Peyer's patch (tissue), 4 donors: ENCODE results near the gene APOBEC3H. TPM values are rescaled to one million over a fixed set of nuclear protein-coding genes. Genes with fewer than 3 reads are reported as not detected.

ENCODE experiments used
- DNase-seq, 3 donors: peaks; one replicate each; pipeline ENCODE4 v3.0.0-alpha.2; 2017 to 2019
- H3K27ac ChIP-seq, 4 donors: fragments of 200-600 bp; sonication (generic); one replicate each; pipeline ENCODE4 v1.5.1; 2016 to 2019
- H3K27me3 ChIP-seq, 2 donors: fragments of 200-600 bp; sonication (generic); one replicate each; pipeline ENCODE4 v1.5.1; 2019
- H3K36me3 ChIP-seq, 3 donors: fragments of 200-600 bp; sonication (generic); one replicate each; pipeline ENCODE4 v1.5.1; 2016 to 2019
- H3K4me1 ChIP-seq, 4 donors: fragments of 200-600 bp; sonication (generic); one replicate each; pipeline ENCODE4 v1.5.1; 2016 to 2019
- H3K4me3 ChIP-seq, 4 donors: fragments of 200-600 bp; sonication (generic); 1 replicate in 3 of 4; 2 replicates in 1 of 4; pipeline ENCODE4 v1.5.1; 2016 to 2019; ENCODE audit warnings: mild to moderate bottlenecking in 1 of 4
- H3K9me3 ChIP-seq, 4 donors: fragments of 200-600 bp; sonication (generic); one replicate each; pipeline ENCODE4 v1.5.1; 2016 to 2019; ENCODE audit warnings: mild to moderate bottlenecking in 1 of 4
- POLR2A ChIP-seq, 2 donors: fragments of 450-650 bp; IDR thresholded peaks; one replicate each; pipeline ENCODE4 v1.5.1; 2017; ENCODE audit warnings: antibody characterized with exemption in 2 of 2, mild to moderate bottlenecking in 2 of 2, moderate library complexity in 2 of 2
- total RNA-seq, 4 donors: library from RNA; depleted of rRNA; stranded (reverse); fragments of >200 nt; gene quantifications; one replicate each; pipeline ENCODE4 v1.1.0, GENCODE V29; 2016
- TF ChIP-seq, protein P1 (sequence below), 6 experiments: fragments of 450-650 bp in 4 of 6; fragments of 200-600 bp in 2 of 6; sonication (generic) in 1 of 6; IDR thresholded peaks; one replicate each; pipeline ENCODE4 v1.5.1; 2017 to 2019; ENCODE audit warnings: antibody characterized with exemption in 6 of 6, mild to moderate bottlenecking in 3 of 6, moderate library complexity in 1 of 6

APOBEC3H gene
- total RNA-seq, 4 donors from 2014 or later: not detected

DNA sequence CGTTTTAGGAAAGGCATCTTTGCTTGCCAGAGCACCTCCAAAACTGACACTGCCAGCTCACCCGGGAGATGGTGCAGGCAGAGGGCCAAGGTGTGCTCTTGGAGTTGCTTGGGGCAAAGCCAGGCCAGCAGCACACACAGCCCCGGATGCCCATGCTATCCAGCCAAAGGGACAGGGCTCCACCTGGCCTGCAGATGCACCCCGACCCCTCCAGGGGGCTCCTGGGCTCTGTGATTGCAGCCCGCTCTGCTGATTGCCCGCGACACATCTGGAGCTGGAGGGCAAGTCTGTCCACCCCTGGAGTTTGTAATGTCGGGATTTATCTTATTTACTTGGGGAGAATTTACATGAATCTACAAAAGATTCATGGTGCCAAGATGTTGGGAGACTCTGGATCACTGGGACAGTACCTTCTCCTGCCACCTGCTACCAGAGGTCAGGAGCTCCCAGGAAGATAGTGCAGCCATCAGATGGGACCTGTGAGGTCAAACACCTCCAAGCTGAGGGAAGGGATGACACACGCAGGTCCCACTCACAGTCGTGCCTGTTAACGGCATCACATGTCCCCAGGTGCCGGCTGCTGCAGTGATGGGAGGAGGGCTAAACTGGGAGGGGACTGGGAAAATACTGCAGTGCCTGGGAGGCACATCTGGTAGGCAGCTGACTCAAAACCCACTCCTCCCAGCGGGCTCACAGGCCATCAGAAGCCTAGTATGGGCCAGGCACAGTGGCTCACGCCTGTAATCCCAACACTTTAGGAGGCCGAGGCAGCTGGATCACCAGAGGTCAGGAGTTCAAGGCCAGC, 38.2 kb downstream of the APOBEC3H start:
- DNase-seq: peak in 1 of 3 donors; percentile 55
- TF ChIP-seq, protein P1, sequence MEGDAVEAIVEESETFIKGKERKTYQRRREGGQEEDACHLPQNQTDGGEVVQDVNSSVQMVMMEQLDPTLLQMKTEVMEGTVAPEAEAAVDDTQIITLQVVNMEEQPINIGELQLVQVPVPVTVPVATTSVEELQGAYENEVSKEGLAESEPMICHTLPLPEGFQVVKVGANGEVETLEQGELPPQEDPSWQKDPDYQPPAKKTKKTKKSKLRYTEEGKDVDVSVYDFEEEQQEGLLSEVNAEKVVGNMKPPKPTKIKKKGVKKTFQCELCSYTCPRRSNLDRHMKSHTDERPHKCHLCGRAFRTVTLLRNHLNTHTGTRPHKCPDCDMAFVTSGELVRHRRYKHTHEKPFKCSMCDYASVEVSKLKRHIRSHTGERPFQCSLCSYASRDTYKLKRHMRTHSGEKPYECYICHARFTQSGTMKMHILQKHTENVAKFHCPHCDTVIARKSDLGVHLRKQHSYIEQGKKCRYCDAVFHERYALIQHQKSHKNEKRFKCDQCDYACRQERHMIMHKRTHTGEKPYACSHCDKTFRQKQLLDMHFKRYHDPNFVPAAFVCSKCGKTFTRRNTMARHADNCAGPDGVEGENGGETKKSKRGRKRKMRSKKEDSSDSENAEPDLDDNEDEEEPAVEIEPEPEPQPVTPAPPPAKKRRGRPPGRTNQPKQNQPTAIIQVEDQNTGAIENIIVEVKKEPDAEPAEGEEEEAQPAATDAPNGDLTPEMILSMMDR (IDR thresholded peaks at IDR 0.05): peak in 3 of 6 experiments; percentile 23 to 29 (median 25)
- no peak for TF ChIP-seq POLR2A (IDR thresholded peaks at IDR 0.05)
- Histone ChIP-seq H3K4me3 (no peak overlapping the region), H3K27me3 (no peaks in the 10 kb centered on the region), H3K27ac (no peak overlapping the region), H3K36me3 (peaks cover 0 to 20% (median 0%) of the 10 kb centered on the region in 3 donors), H3K4me1 (peaks cover 0 to 11% (median 3%) of the 10 kb centered on the region in 4 donors), H3K9me3 (no peaks in the 10 kb centered on the region)

DNA sequence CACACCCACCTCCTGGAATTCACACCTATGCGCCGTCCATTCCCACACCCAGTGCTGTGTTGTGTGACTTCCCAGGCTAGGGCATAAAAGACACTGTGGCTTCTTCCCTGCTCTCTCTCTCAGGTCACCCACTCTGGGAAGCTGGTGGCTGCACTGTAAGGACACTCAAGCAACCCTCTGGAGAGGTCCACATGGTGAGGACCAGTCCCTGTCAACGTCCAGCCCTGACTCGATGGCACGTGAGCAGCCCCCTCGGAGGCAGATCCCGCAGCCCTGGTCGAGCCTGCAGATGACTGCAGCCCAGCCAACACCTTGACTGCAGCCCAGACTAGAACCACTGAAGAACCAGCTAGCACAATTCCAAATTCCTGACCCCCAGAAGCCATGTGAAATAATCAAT, 39.3 kb downstream of the APOBEC3H start:
- Histone ChIP-seq H3K4me1 (peaks cover 0 to 3% (median 2%) of the 10 kb centered on the region in 4 donors), H3K4me3 (no peak overlapping the region), H3K9me3 (no peaks in the 10 kb centered on the region), H3K27ac (no peak overlapping the region), H3K27me3 (no peaks in the 10 kb centered on the region), H3K36me3 (peaks cover 0 to 26% (median 0%) of the 10 kb centered on the region in 3 donors)
- TF ChIP-seq, protein P1 (IDR thresholded peaks at IDR 0.05): no peak
- DNase-seq: no peak

DNA sequence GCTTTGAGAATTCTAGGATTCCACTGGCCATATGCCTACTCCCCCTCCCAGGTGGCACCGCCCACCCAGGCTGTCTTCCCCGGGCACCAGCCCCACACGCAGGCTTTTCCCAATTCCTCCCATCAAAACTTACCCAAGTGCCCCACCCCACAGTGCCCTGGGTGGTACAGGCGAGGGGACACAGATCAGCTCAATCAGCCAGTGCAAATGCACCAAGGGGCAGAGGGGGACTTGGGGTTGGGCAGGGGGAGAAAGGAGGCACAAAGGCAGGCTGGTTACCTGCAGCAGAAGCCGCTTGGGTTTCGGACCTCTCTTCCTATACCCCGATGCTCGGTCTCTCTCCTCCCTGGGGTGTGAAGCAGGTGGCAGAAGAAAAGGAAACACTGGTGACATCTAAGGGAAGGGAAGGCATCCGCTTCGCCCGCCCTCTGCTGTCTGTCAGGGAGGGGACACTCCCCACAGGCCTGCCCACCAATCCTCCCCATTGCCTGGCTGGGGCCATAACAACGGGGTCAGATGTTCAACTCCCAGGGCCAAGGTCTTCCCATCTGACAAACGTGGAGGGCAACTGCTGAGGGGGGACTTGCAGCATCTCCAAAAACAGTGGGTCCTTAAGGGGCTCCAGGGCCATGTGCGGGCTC, 41.4 kb downstream of the APOBEC3H start:
- H3K27ac ChIP-seq: no peak overlapping the region
- H3K9me3 ChIP-seq: no peaks in the 10 kb centered on the region
- TF ChIP-seq, protein P1 (IDR thresholded peaks at IDR 0.05): no peak
- no peak for TF ChIP-seq POLR2A (IDR thresholded peaks at IDR 0.05)
- no peaks in the 10 kb centered on the region for H3K27me3 ChIP-seq
- H3K36me3 ChIP-seq: peaks cover 0 to 18% (median 0%) of the 10 kb centered on the region in 3 donors
- peak in 1 of 3 donors; percentile 36 for DNase-seq
- no peaks in the 10 kb centered on the region for H3K4me1 ChIP-seq
- no peak overlapping the region for H3K4me3 ChIP-seq

DNA sequence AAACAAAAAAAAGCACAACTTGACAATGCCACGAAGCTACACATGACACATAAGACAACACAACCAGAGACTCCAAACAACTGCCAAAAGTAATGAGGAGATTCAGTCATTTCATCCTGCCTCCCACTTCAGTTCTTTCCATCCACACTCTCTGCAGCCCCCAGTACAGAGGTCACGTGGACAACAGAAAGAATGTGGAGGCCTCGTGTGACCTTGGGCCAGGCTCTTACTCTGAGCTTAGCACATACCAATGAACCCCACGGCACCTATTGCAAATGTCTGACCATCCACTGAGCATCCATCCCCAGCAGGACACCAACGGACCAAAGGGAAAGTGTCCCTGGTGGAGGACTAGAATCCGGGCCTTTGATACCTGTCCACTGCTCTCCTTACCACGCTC, 42.9 kb downstream of the APOBEC3H start:
- TF ChIP-seq POLR2A (IDR thresholded peaks at IDR 0.05): no peak
- TF ChIP-seq, protein P1 (IDR thresholded peaks at IDR 0.05): no peak
- peaks cover 0 to 7% (median 4%) of the 10 kb centered on the region in 4 donors for H3K4me1 ChIP-seq
- no peaks in the 10 kb centered on the region for H3K27me3 ChIP-seq
- no peak overlapping the region for H3K27ac ChIP-seq
- no peak overlapping the region for H3K4me3 ChIP-seq
- no peaks in the 10 kb centered on the region for H3K9me3 ChIP-seq
- DNase-seq: peak in 1 of 3 donors; percentile 21
- H3K36me3 ChIP-seq: peaks cover 0 to 9% (median 0%) of the 10 kb centered on the region in 3 donors

DNA sequence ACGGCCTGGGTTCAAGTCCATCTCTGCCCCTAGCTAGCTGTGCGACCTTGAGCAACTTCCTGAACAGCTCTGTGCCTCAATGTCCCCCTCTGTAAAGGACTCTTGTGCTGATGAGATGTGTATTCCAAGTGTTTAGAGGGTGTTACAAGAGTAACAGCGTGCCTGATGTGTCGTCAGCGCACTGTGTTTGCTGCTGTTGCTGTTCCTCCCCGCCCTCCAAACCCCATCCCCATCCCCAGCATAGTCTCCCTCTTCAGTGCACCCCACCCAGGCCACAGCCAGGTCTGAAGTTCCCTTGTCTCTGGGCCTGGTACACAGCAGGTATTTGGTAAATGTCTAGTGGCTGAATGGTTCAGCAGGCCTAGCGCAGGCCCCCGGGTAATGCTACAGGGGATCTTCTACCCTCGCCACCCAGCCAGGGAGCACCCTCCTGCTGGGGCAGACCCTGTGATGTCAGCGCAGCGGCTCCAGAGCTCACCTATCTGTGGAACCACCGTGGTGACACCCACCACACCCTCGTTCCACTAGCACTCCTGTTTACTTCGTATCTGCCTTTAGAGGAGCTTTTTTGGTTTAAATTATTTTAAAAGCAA, 45.1 kb downstream of the APOBEC3H start:
- H3K9me3 ChIP-seq: no peaks in the 10 kb centered on the region
- H3K4me1 ChIP-seq: peaks cover 0 to 18% (median 7%) of the 10 kb centered on the region in 4 donors
- TF ChIP-seq, protein P1 (IDR thresholded peaks at IDR 0.05): no peak
- TF ChIP-seq POLR2A (IDR thresholded peaks at IDR 0.05): no peak
- H3K4me3 ChIP-seq: no peak overlapping the region
- peaks cover 0 to 9% (median 0%) of the 10 kb centered on the region in 3 donors for H3K36me3 ChIP-seq
- no peaks in the 10 kb centered on the region for H3K27me3 ChIP-seq
- DNase-seq: peak in 1 of 3 donors; percentile 41
- no peak overlapping the region for H3K27ac ChIP-seq
